CD4-positive, alpha-beta T cell (primary cell): ENCODE measurements around the gene PRSS56. TPM values are rescaled to one million over a fixed set of nuclear protein-coding genes. Genes with fewer than 3 reads are reported as not detected.

Source experiments
- ATAC-seq: fragments of 200-7000 bp; cut with Tn5 transposase; one replicate; pipeline ENCODE4 v1.10.0; 2022; ENCODE audit warnings: mild to moderate bottlenecking; ENCODE audit not compliant: poor library complexity
- CTCF ChIA-PET: fragments of 350-600 bp; sonication (Branson Sonifier 250); formaldehyde crosslinking; loops from one replicate; lab custom pipeline; 2021; ENCODE audit warnings: antibody characterized with exemption, inconsistent platforms; lab: Charles Lee
- POLR2A ChIA-PET: fragments of 350-600 bp; sonication (Branson Sonifier 250); formaldehyde crosslinking; loops from one replicate; lab custom pipeline; 2021; ENCODE audit warnings: antibody characterized with exemption, inconsistent platforms; lab: Charles Lee
- DNase-seq, 14 experiments: peaks; one replicate each; pipeline ENCODE4 v3.0.0-alpha.2; 2013 to 2020; ENCODE audit warnings: mixed read lengths in 2 of 14
- H3K27ac ChIP-seq, 2 donors: one replicate each; pipeline versions ENCODE4 v1.5.1 to v1.7.0; 2013; ENCODE audit warnings: low read length in 2 of 2, low read depth in 1 of 2, mild to moderate bottlenecking in 1 of 2
- H3K27me3 ChIP-seq, 2 experiments: 1 replicate in 1 of 2; 2 replicates in 1 of 2; pipeline versions ENCODE4 v1.6.1 to v1.7.0; 2013; ENCODE audit warnings: low read length in 2 of 2, control low read depth in 1 of 2, mild to moderate bottlenecking in 1 of 2, moderate library complexity in 1 of 2; ENCODE audit not compliant: insufficient read depth in 2 of 2, control insufficient read depth in 1 of 2
- H3K36me3 ChIP-seq: one replicate; pipeline ENCODE4 v1.6.1; 2013; ENCODE audit warnings: low read length, control low read depth; ENCODE audit not compliant: insufficient read depth
- H3K4me1 ChIP-seq: one replicate; pipeline ENCODE4 v1.6.1; 2013; ENCODE audit warnings: low read length, control low read depth; ENCODE audit not compliant: insufficient read depth
- H3K4me3 ChIP-seq: one replicate; pipeline ENCODE4 v1.5.1; 2013; ENCODE audit warnings: mild to moderate bottlenecking, low read length, moderate library complexity
- H3K9me3 ChIP-seq, 2 experiments: 1 replicate in 1 of 2; 2 replicates in 1 of 2; pipeline versions ENCODE4 v1.6.1 to v1.7.0; 2013; ENCODE audit warnings: low read length in 2 of 2, mild to moderate bottlenecking in 2 of 2, control low read depth in 1 of 2, moderate library complexity in 1 of 2; ENCODE audit not compliant: control insufficient read depth in 1 of 2, insufficient read depth in 1 of 2
- H3K27ac Mint-ChIP-seq: one replicate; pipeline ENCODE4 v1.8.0; 2020; ENCODE audit warnings: mixed read lengths
- H3K27me3 Mint-ChIP-seq: one replicate; pipeline ENCODE4 v1.8.0; 2021; ENCODE audit warnings: mixed read lengths
- H3K36me3 Mint-ChIP-seq: one replicate; pipeline ENCODE4 v1.8.0; 2021; ENCODE audit warnings: low read depth, mixed read lengths
- H3K4me1 Mint-ChIP-seq: one replicate; pipeline ENCODE4 v1.8.0; 2021; ENCODE audit warnings: low read depth, mixed read lengths
- H3K4me3 Mint-ChIP-seq: one replicate; pipeline ENCODE4 v1.8.0; 2020; ENCODE audit warnings: mild to moderate bottlenecking, mixed read lengths
- H3K9me3 Mint-ChIP-seq: one replicate; pipeline ENCODE4 v1.8.0; 2020; ENCODE audit warnings: mixed read lengths
- intact Hi-C, 2 experiments: fragments of 100-400 bp; cut with DNase I in 1 of 2; cut with micrococcal nuclease in 1 of 2; formaldehyde crosslinking; loops; one replicate each; pipeline versions ENCODE4 v1.15.1 to v1.9.0; 2023 to 2025; cut with DNase I, micrococcal nuclease
- total RNA-seq, 174 experiments: library from RNA in 2 of 174; stranded (reverse) in 2 of 174; gene quantifications; one replicate each; pipeline ENCODE4 v1.2.3 and lab custom pipeline; 2021 to 2026
- TF ChIP-seq, protein P1 (sequence below): fragments of 200-600 bp; IDR thresholded peaks from one replicate; pipeline ENCODE4 v1.8.0; 2022; ENCODE audit warnings: antibody characterized with exemption, mild to moderate bottlenecking

Gene PRSS56
- total RNA-seq, 2 experiments from 2014 or later: not detected

GRCh38 chr2:232501331-232501771 is 18.8 kb upstream of the PRSS56 start:
- DNase-seq (no peak), ATAC-seq (no peak)
- Histone ChIP-seq H3K4me1 (peaks cover 12% of the 10 kb centered on the region), H3K27me3 (peaks cover 28 to 42% of the 10 kb centered on the region in 2 experiments), H3K9me3 (peaks cover 0 to 4% of the 10 kb centered on the region in 2 experiments), H3K36me3 (no peaks in the 10 kb centered on the region), H3K4me3 (no peak overlapping the region), H3K27ac (no peak overlapping the region)
- ChIA-PET CTCF (no interaction called here), POLR2A (no interaction called here)
- TF ChIP-seq, protein P1, sequence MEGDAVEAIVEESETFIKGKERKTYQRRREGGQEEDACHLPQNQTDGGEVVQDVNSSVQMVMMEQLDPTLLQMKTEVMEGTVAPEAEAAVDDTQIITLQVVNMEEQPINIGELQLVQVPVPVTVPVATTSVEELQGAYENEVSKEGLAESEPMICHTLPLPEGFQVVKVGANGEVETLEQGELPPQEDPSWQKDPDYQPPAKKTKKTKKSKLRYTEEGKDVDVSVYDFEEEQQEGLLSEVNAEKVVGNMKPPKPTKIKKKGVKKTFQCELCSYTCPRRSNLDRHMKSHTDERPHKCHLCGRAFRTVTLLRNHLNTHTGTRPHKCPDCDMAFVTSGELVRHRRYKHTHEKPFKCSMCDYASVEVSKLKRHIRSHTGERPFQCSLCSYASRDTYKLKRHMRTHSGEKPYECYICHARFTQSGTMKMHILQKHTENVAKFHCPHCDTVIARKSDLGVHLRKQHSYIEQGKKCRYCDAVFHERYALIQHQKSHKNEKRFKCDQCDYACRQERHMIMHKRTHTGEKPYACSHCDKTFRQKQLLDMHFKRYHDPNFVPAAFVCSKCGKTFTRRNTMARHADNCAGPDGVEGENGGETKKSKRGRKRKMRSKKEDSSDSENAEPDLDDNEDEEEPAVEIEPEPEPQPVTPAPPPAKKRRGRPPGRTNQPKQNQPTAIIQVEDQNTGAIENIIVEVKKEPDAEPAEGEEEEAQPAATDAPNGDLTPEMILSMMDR: no peak
- Mint-ChIP-seq H3K36me3 (no peaks in the 10 kb centered on the region), H3K4me1 (peaks cover 13% of the 10 kb centered on the region), H3K27me3 (peaks cover 66% of the 10 kb centered on the region), H3K27ac (no peak overlapping the region), H3K9me3 (no peaks in the 10 kb centered on the region), H3K4me3 (no peak overlapping the region)
- intact Hi-C loops: no loop called here

DNA sequence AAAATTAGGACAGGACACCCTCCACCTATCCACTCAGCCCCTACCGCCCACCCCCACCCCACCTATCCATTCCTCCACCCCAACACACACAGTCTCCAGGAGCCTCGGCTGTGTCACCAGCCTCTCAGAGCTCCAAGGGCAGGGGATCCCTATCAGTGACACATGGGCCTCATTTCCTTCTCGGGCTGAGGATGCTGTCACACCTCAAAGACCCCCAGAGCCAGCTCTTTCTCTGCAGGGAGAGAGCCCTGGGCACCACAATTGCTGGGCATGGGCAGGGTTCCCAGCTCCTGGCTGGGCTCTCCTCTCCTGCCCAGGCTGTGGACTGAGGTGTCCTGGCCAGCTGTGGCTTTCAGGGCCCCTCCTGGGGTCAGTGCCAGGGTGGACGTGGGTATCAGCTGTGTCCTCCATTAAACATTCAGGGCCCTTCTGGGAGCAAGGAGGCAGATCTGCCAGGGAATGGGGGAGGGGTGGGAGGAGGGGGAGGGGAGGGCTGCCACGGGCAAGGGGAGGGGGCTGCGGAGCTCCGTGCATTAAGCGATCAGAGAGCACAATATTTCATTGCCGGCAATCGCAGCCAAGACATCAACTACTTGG is 18.3 kb upstream of the PRSS56 start:
- H3K9me3 ChIP-seq: peaks cover 0 to 4% of the 10 kb centered on the region in 2 experiments
- peaks cover 28 to 46% of the 10 kb centered on the region in 2 experiments for H3K27me3 ChIP-seq
- H3K4me1 ChIP-seq: peaks cover 12% of the 10 kb centered on the region
- TF ChIP-seq, protein P1: no peak
- no peak for DNase-seq
- no peaks in the 10 kb centered on the region for H3K36me3 ChIP-seq
- Mint-ChIP-seq H3K27me3 (peaks cover 66% of the 10 kb centered on the region), H3K4me1 (peaks cover 13% of the 10 kb centered on the region), H3K4me3 (no peak overlapping the region), H3K9me3 (no peaks in the 10 kb centered on the region), H3K27ac (no peak overlapping the region), H3K36me3 (no peaks in the 10 kb centered on the region)
- no peak for ATAC-seq
- POLR2A ChIA-PET: no interaction called here
- intact Hi-C loops: no loop called here
- CTCF ChIA-PET: no interaction called here
- H3K27ac ChIP-seq: no peak overlapping the region
- no peak overlapping the region for H3K4me3 ChIP-seq

DNA sequence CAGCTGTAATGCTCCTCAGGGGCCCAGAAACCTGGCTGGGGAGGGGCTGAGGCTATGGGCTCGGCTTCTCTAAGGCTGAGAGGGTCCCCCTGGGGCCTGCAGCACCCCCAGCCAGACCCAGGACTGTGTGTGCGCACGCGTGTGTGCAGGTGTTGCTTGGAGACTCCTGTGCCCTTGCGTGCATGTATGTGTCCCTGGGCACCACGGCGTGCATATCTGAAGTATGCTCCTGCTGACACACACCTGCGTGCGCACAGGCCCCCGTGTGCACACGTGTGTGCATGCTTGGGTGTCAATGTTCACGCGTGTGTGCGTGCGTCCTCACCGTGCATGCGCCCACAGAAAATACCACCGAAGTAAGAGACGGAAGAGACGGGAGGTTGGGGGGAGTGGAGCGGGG is 17.7 kb upstream of the PRSS56 start:
- CTCF ChIA-PET: no interaction called here

More for the DNA sequence above, 17.7 kb upstream of the PRSS56 start:
- no peak overlapping the region for H3K27ac ChIP-seq
- peak overlapping the region; percentile 93 for H3K4me3 Mint-ChIP-seq
- H3K4me1 Mint-ChIP-seq: peaks cover 13% of the 10 kb centered on the region
- H3K36me3 Mint-ChIP-seq: no peaks in the 10 kb centered on the region
- H3K27me3 ChIP-seq: peaks cover 28 to 46% of the 10 kb centered on the region in 2 experiments
- peaks cover 0 to 4% of the 10 kb centered on the region in 2 experiments for H3K9me3 ChIP-seq
- DNase-seq (peak in 5 of 14 experiments; percentile 14 to 70 (median 45)), ATAC-seq (peak; percentile 77)
- H3K4me1 ChIP-seq: peaks cover 12% of the 10 kb centered on the region
- TF ChIP-seq, protein P1: no peak
- peaks cover 72% of the 10 kb centered on the region for H3K27me3 Mint-ChIP-seq
- H3K9me3 Mint-ChIP-seq: no peaks in the 10 kb centered on the region
- no peaks in the 10 kb centered on the region for H3K36me3 ChIP-seq
- POLR2A ChIA-PET: no interaction called here
- intact Hi-C loops: no loop called here
- H3K27ac Mint-ChIP-seq: peak overlapping the region; percentile 76
- H3K4me3 ChIP-seq: no peak overlapping the region
